GM18867 (cell line): ENCODE data around the gene MRPL33.

Experiments
- ATAC-seq: cut with Tn5 transposase; IDR thresholded peaks from one replicate; pipeline ENCODE4 v1.9.1; 2021; ENCODE audit warnings: mild to moderate bottlenecking, moderate library complexity; ENCODE audit not compliant: unreplicated experiment

MRPL33 gene

GRCh38 chr2:27806311-27807059, 35.0 kb downstream of the MRPL33 start:
- no peak for ATAC-seq

- ATAC-seq = no peak
Measured at GRCh38 chr2:27807476-27807875, 36.0 kb downstream of the MRPL33 start.

GRCh38 chr2:27808418-27808817, 36.9 kb downstream of the MRPL33 start:
- no peak for ATAC-seq

GRCh38 chr2:27808984-27809383, 37.5 kb downstream of the MRPL33 start:
- ATAC-seq = no peak

- ATAC-seq = no peak
Measured at GRCh38 chr2:27809761-27810241, 38.3 kb downstream of the MRPL33 start.

- ATAC-seq = no peak
Measured at GRCh38 chr2:27810455-27810854, 38.9 kb downstream of the MRPL33 start.

- ATAC-seq = no peak
Measured at GRCh38 chr2:27811768-27812167, 40.2 kb downstream of the MRPL33 start.

GRCh38 chr2:27814758-27815157, 43.2 kb downstream of the MRPL33 start:
- ATAC-seq = no peak

GRCh38 chr2:27815860-27816438, 44.4 kb downstream of the MRPL33 start:
- no peak for ATAC-seq

- no peak for ATAC-seq
Measured at GRCh38 chr2:27822049-27822448, 50.5 kb downstream of the MRPL33 start.

- ATAC-seq = no peak
Measured at GRCh38 chr2:27823135-27823534, 51.6 kb downstream of the MRPL33 start.

GRCh38 chr2:27823569-27823968, 52.0 kb downstream of the MRPL33 start:
- ATAC-seq = no peak

GRCh38 chr2:27824401-27824800, 52.9 kb downstream of the MRPL33 start:
- no peak for ATAC-seq

- no peak for ATAC-seq
Measured at GRCh38 chr2:27828305-27828704, 56.8 kb downstream of the MRPL33 start.
